ENCODE results near the gene PAM16. TPM values are rescaled to one million over a fixed set of nuclear protein-coding genes. Genes with fewer than 3 reads are reported as not detected.

PAM16 gene
- total RNA-seq, 2 experiments from 2014 or later, result 47.5 to 49.4 TPM

DNA sequence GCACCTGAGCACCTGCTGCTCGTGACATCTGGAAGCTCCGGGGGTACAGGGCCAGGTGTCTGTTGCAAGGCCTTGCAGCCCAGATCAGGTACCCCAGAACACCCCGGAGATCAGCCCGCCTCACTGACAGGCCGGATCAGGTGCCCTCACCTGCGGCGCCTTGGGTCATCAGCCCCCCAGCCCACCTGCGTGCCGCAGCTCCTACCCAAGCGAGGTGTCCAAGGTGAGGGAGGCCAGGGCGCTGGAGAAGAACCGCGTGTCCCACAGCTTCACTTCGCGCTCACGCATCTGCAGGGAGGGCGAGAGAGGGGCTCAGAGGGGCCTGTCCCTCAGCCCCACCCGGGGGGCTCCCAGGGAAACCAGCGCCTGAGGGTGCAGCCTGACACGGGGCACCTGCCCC, 36.7 kb upstream of the PAM16 start:
- DNase-seq (no peak), ATAC-seq (no peak)
- H3K4me1 Mint-ChIP-seq, result no peaks in the 10 kb centered on the region
- CTCF ChIA-PET, result no interaction called here
- peaks cover 9% of the 10 kb centered on the region for H3K36me3 Mint-ChIP-seq
- H3K27me3 Mint-ChIP-seq, result no peaks in the 10 kb centered on the region
- H3K4me3 Mint-ChIP-seq, result no peak overlapping the region
- H3K9me3 Mint-ChIP-seq (ENCODE audit: low read depth), result no peaks in the 10 kb centered on the region
- no peak overlapping the region for H3K27ac Mint-ChIP-seq

- Mint-ChIP-seq H3K4me1 (no peaks in the 10 kb centered on the region), H3K4me3 (no peak overlapping the region), H3K27ac (no peak overlapping the region), H3K9me3 (ENCODE audit: low read depth) (no peaks in the 10 kb centered on the region), H3K36me3 (peaks cover 7% of the 10 kb centered on the region), H3K27me3 (no peaks in the 10 kb centered on the region)
- DNase-seq (no peak), ATAC-seq (no peak)
- CTCF ChIA-PET, result interaction anchor here (1.1 kb wide), 1 partner anchor 16 kb away, joined by 3 read pairs; no protein-coding TSS in a partner anchor
Observed at GRCh38 chr16:4386951-4387565, 35.9 kb upstream of the PAM16 start.

- Mint-ChIP-seq H3K27me3 (no peaks in the 10 kb centered on the region), H3K36me3 (peaks cover 7% of the 10 kb centered on the region), H3K27ac (no peak overlapping the region), H3K4me1 (no peaks in the 10 kb centered on the region), H3K9me3 (ENCODE audit: low read depth) (no peaks in the 10 kb centered on the region), H3K4me3 (no peak overlapping the region)
- CTCF ChIA-PET, result interaction anchor here (1.1 kb wide), 1 partner anchor 16 kb away, joined by 3 read pairs; no protein-coding TSS in a partner anchor
- ATAC-seq (no peak), DNase-seq (no peak)
Observed at GRCh38 chr16:4386451-4386805, 35.3 kb upstream of the PAM16 start.

DNA sequence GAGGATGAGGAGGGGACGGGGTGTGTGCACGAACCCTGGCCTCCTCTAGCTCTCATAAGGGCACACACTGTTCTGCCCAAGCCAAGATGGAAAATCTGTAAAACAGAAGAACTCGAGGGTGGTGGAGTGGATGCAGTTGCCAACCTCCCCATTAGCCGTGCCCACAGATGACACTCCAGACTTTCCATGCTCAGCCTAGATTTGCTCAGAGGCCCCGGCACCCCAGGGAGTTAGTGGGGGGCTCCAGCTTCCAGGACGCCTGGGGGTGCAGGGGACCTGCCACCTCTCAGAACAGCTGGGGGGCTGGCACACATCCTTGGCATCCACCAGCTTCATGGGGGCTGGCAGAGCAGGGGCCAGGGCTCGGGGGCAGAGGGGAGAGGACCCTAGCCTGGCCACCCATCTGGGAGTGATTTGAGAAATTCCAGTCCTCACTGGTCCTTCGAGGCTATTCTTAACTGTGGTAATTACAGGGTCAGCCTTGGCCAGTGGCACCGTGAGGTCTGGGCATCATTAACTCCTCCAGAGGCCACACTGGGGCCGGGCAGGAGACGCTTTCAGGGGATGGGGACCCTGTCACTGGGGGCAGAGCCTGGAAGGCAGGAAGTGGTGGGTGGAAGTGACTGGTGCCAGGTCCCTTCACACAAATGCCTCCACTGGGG, 34.8 kb upstream of the PAM16 start:
- Mint-ChIP-seq H3K4me3 (no peak overlapping the region), H3K9me3 (ENCODE audit: low read depth) (no peaks in the 10 kb centered on the region), H3K4me1 (no peaks in the 10 kb centered on the region), H3K27me3 (no peaks in the 10 kb centered on the region), H3K36me3 (peaks cover 7% of the 10 kb centered on the region), H3K27ac (no peak overlapping the region)
- CTCF ChIA-PET, result interaction anchor here (0.8 to 1.1 kb wide), 2 partner anchors 17 to 23 kb away, joined by 3 read pairs; no protein-coding TSS in a partner anchor
- ATAC-seq (no peak), DNase-seq (no peak)

- ATAC-seq (no peak), DNase-seq (no peak)
- CTCF ChIA-PET, result interaction anchor here (0.8 kb wide), 1 partner anchor 24 kb away, joined by 3 read pairs; no protein-coding TSS in a partner anchor
- Mint-ChIP-seq H3K27me3 (no peaks in the 10 kb centered on the region), H3K36me3 (peaks cover 5% of the 10 kb centered on the region), H3K4me1 (no peaks in the 10 kb centered on the region), H3K27ac (no peak overlapping the region), H3K9me3 (ENCODE audit: low read depth) (no peaks in the 10 kb centered on the region), H3K4me3 (no peak overlapping the region)
Observed at GRCh38 chr16:4385066-4385788, 34.1 kb upstream of the PAM16 start.

- no peaks in the 10 kb centered on the region for H3K4me1 Mint-ChIP-seq
- no peaks in the 10 kb centered on the region for H3K9me3 Mint-ChIP-seq (ENCODE audit: low read depth)
- no peak overlapping the region for H3K27ac Mint-ChIP-seq
- peaks cover 4% of the 10 kb centered on the region for H3K36me3 Mint-ChIP-seq
- no peak overlapping the region for H3K4me3 Mint-ChIP-seq
- CTCF ChIA-PET, result no interaction called here
- no peak for DNase-seq
- H3K27me3 Mint-ChIP-seq, result no peaks in the 10 kb centered on the region
- no peak for ATAC-seq
Observed at GRCh38 chr16:4384509-4384942, 33.4 kb upstream of the PAM16 start.

- DNase-seq, result no peak
- no peak overlapping the region for H3K4me3 Mint-ChIP-seq
- no peaks in the 10 kb centered on the region for H3K4me1 Mint-ChIP-seq
- H3K27me3 Mint-ChIP-seq, result no peaks in the 10 kb centered on the region
- H3K9me3 Mint-ChIP-seq (ENCODE audit: low read depth), result no peaks in the 10 kb centered on the region
- peaks cover 4% of the 10 kb centered on the region for H3K36me3 Mint-ChIP-seq
- ATAC-seq, result no peak
- CTCF ChIA-PET, result no interaction called here
- no peak overlapping the region for H3K27ac Mint-ChIP-seq
Observed at GRCh38 chr16:4383591-4384444, 32.7 kb upstream of the PAM16 start.

DNA sequence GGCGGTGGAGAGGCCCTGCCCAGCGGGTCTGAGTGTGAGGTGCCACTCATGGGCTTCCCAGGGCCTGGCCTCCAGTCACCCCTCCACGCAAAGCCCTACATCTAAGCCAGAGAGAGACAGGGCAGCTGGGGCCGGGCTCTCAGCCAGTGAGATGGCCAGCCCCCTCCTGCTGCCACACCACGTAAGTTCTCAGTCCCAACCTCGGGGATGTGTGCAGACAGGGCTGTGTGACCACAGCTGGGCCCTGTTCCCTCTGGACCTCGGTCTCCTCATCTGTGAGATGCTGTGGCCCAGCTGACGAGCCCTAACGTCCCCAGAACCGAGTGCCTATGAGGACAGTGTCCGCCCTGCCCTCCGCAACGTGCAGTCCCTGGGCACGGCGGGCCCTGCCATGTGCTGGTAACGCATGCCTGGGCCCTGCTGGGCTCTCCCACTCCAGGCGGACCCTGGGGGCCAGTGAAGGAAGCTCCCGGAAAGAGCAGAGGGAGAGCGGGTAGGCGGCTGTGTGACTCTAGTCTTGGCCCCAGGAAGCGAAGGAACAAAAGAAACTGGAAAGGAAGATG, 31.8 kb upstream of the PAM16 start:
- Mint-ChIP-seq H3K4me3 (no peak overlapping the region), H3K27ac (no peak overlapping the region), H3K9me3 (ENCODE audit: low read depth) (no peaks in the 10 kb centered on the region), H3K4me1 (peaks cover under 1% of the 10 kb centered on the region), H3K36me3 (peaks cover 4% of the 10 kb centered on the region), H3K27me3 (no peaks in the 10 kb centered on the region)
- ATAC-seq (no peak), DNase-seq (no peak)
- CTCF ChIA-PET, result no interaction called here

DNA sequence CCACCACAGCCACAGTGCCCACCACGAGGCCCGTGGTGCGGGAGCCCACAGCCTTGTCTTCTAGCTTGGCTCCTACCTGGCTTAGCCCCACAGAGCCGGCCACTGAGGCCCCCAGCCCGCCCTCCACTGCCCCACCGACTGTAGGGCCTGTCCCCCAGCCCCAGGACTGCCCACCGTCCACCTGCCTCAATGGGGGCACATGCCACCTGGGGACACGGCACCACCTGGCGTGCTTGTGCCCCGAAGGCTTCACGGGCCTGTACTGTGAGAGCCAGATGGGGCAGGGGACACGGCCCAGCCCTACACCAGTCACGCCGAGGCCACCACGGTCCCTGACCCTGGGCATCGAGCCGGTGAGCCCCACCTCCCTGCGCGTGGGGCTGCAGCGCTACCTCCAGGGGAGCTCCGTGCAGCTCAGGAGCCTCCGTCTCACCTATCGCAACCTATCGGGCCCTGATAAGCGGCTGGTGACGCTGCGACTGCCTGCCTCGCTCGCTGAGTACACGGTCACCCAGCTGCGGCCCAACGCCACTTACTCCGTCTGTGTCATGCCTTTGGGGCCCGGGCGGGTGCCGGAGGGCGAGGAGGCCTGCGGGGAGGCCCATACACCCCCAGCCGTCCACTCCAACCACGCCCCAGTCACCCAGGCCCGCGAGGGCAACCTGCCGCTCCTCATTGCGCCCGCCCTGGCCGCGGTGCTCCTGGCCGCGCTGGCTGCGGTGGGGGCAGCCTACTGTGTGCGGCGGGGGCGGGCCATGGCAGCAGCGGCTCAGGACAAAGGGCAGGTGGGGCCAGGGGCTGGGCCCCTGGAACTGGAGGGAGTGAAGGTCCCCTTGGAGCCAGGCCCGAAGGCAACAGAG, 31.0 kb upstream of the PAM16 start:
- no peaks in the 10 kb centered on the region for H3K9me3 Mint-ChIP-seq (ENCODE audit: low read depth)
- H3K4me3 Mint-ChIP-seq, result no peak overlapping the region
- no peaks in the 10 kb centered on the region for H3K27me3 Mint-ChIP-seq
- ATAC-seq (no peak), DNase-seq (no peak)
- H3K36me3 Mint-ChIP-seq, result peaks cover 4% of the 10 kb centered on the region
- H3K27ac Mint-ChIP-seq, result no peak overlapping the region
- CTCF ChIA-PET, result interaction anchor here (0.9 kb wide), 1 partner anchor 24 kb away, joined by 3 read pairs; no protein-coding TSS in a partner anchor
- peaks cover 2% of the 10 kb centered on the region for H3K4me1 Mint-ChIP-seq

- Mint-ChIP-seq H3K4me1 (peaks cover 2% of the 10 kb centered on the region), H3K9me3 (ENCODE audit: low read depth) (no peaks in the 10 kb centered on the region), H3K36me3 (peaks cover 4% of the 10 kb centered on the region), H3K4me3 (no peak overlapping the region), H3K27me3 (no peaks in the 10 kb centered on the region), H3K27ac (no peak overlapping the region)
- ATAC-seq (no peak), DNase-seq (no peak)
- CTCF ChIA-PET, result interaction anchor here (0.9 kb wide), 1 partner anchor 23 kb away, joined by 3 read pairs; no protein-coding TSS in a partner anchor
Observed at GRCh38 chr16:4381072-4381934, 30.2 kb upstream of the PAM16 start.

DNA sequence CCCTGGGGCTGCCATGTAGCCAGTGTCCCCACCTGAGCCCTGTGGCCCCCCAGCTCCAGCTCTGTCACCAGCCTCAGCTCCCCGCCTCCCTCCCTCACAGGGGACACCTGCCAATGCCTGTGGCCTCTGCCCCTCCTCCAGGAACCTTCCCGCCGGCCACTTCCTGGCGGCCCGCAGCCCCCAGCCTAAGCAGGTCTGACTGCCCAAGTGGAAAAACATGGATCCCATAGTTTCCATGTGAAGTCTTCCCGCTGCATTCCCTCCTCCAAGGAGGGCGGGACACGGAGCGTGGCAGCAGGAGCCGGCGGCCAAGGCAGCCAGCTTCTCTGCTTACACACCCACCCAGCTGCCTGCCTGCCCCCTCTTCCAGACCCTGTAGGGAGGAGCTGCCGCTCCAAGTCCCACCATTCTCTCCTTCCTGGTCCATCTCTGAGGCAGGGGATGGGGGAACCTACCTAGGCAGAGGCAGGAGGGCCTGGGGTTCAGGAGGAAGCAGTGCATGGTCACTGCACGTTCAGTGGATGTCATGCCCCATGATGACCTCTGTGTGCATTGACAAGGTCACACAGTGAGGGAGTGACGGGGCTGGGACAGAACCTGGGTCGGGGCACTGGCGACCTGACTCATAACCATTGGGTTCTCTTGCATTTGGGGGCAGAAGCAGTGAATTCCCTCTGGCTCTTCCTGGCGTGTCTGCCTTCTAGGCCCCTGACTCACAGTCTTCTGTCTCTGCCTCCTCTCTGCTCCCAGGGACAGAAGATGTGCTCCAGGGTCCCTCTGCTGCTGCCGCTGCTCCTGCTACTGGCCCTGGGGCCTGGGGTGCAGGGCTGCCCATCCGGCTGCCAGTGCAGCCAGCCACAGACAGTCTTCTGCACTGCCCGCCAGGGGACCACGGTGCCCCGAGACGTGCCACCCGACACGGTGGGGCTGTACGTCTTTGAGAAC, 29.3 kb upstream of the PAM16 start:
- ATAC-seq (no peak), DNase-seq (no peak)
- Mint-ChIP-seq H3K4me1 (peaks cover 2% of the 10 kb centered on the region), H3K9me3 (ENCODE audit: low read depth) (no peaks in the 10 kb centered on the region), H3K27me3 (no peaks in the 10 kb centered on the region), H3K4me3 (no peak overlapping the region), H3K36me3 (peaks cover 3% of the 10 kb centered on the region), H3K27ac (peak overlapping the region; percentile 28)
- CTCF ChIA-PET, result interaction anchor here (2.2 kb wide), 1 partner anchor 29 kb away, joined by 5 read pairs; no protein-coding TSS in a partner anchor
